Activated naive CD8-positive, alpha-beta T cell treated with anti-CD3 and anti-CD28 coated beads for 36 hours (primary cell): ENCODE measurements around the gene PI4KB. TPM values are rescaled to one million over a fixed set of nuclear protein-coding genes. Genes with fewer than 3 reads are reported as not detected.
A peak's percentile ranks its signal among the peaks of the same experiment; 100 is the strongest.

Experiments used
- DNase-seq: peaks from one replicate; pipeline ENCODE4 v3.0.0; 2021
- H3K27ac Mint-ChIP-seq: one replicate; pipeline ENCODE4 v1.8.0; 2022; ENCODE audit warnings: mild to moderate bottlenecking, moderate library complexity, mixed read lengths
- H3K27me3 Mint-ChIP-seq: one replicate; pipeline ENCODE4 v1.8.0; 2022; ENCODE audit warnings: mild to moderate bottlenecking, mixed read lengths
- H3K36me3 Mint-ChIP-seq: one replicate; pipeline ENCODE4 v1.8.0; 2021; ENCODE audit warnings: mild to moderate bottlenecking, mixed read lengths
- H3K4me1 Mint-ChIP-seq: one replicate; pipeline ENCODE4 v1.8.0; 2021; ENCODE audit warnings: mixed read lengths
- H3K4me3 Mint-ChIP-seq: one replicate; pipeline ENCODE4 v1.8.0; 2022; ENCODE audit warnings: mild to moderate bottlenecking, moderate library complexity, mixed read lengths
- H3K9me3 Mint-ChIP-seq: one replicate; pipeline ENCODE4 v1.8.0; 2022; ENCODE audit warnings: mixed read lengths
- total RNA-seq, 2 experiments: library from RNA; stranded (reverse); gene quantifications; one replicate each; pipeline ENCODE4 v1.2.3, GENCODE V29; 2021

Gene PI4KB
- total RNA-seq, 2 experiments from 2014 or later, result 46.4 to 49.4 TPM

GRCh38 chr1:151246786-151247185, 80.4 kb downstream of the PI4KB start:
- H3K4me1 Mint-ChIP-seq, result peaks cover 2% of the 10 kb centered on the region
- H3K27ac Mint-ChIP-seq, result no peak overlapping the region
- H3K36me3 Mint-ChIP-seq, result peaks cover 32% of the 10 kb centered on the region
- no peak overlapping the region for H3K4me3 Mint-ChIP-seq
- H3K9me3 Mint-ChIP-seq, result no peaks in the 10 kb centered on the region
- no peak for DNase-seq
- H3K27me3 Mint-ChIP-seq, result no peaks in the 10 kb centered on the region

- H3K4me1 Mint-ChIP-seq, result no peaks in the 10 kb centered on the region
- peaks cover 31% of the 10 kb centered on the region for H3K36me3 Mint-ChIP-seq
- H3K4me3 Mint-ChIP-seq, result no peak overlapping the region
- H3K9me3 Mint-ChIP-seq, result no peaks in the 10 kb centered on the region
- H3K27me3 Mint-ChIP-seq, result no peaks in the 10 kb centered on the region
- DNase-seq, result no peak
- peak overlapping the region; percentile 54 for H3K27ac Mint-ChIP-seq
These were observed 83.5 kb downstream of the PI4KB start for GRCh38 chr1:151243683-151244216.

GRCh38 chr1:151242442-151242841, 84.8 kb downstream of the PI4KB start:
- H3K27me3 Mint-ChIP-seq, result no peaks in the 10 kb centered on the region
- peaks cover 28% of the 10 kb centered on the region for H3K36me3 Mint-ChIP-seq
- peaks cover 2% of the 10 kb centered on the region for H3K4me1 Mint-ChIP-seq
- H3K4me3 Mint-ChIP-seq, result no peak overlapping the region
- no peak for DNase-seq
- no peaks in the 10 kb centered on the region for H3K9me3 Mint-ChIP-seq
- peak overlapping the region; percentile 34 for H3K27ac Mint-ChIP-seq

Other genes with a start within 250 kb of the PI4KB start
- 1 to 10 TPM; 1.4 to 4.1 TPM for gene SEMA6C, start 180.8 kb downstream of the PI4KB start, total RNA-seq
- gene TNFAIP8L2, start 170.8 kb downstream of the PI4KB start, total RNA-seq, result 10 to 100 TPM; 22.2 to 22.3 TPM
- gene LYSMD1, start 161.5 kb downstream of the PI4KB start, total RNA-seq, result 1 to 10 TPM; 3.5 TPM
- gene SCNM1, start 161.3 kb downstream of the PI4KB start, total RNA-seq, result 10 to 100 TPM; 80.9 to 81.9 TPM
- gene TMOD4, start 151.4 kb downstream of the PI4KB start, total RNA-seq, result 1 to 10 TPM; 2.3 to 2.5 TPM
- 10 to 100 TPM; 66.4 to 79.1 TPM for gene VPS72, start 137.2 kb downstream of the PI4KB start, total RNA-seq
- 10 to 100 TPM; 70.0 to 72.3 TPM for gene PIP5K1A, start 128.9 kb downstream of the PI4KB start, total RNA-seq
- gene PSMD4, start 72.7 kb downstream of the PI4KB start, total RNA-seq, result 100 to 1,000 TPM; 217 to 249 TPM
- 10 to 100 TPM; 27.0 to 29.9 TPM for gene ZNF687, start 45.1 kb downstream of the PI4KB start, total RNA-seq
- gene RFX5, start 19.8 kb upstream of the PI4KB start, total RNA-seq, result 10 to 100 TPM; 55.2 to 58.6 TPM
- gene SELENBP1, start 45.3 kb upstream of the PI4KB start, total RNA-seq, result not detected
- gene PSMB4, start 72.2 kb upstream of the PI4KB start, total RNA-seq, result 100 to 1,000 TPM; 413 to 425 TPM
- 10 to 100 TPM; 52.1 to 63.1 TPM for gene POGZ, start 132.1 kb upstream of the PI4KB start, total RNA-seq
- gene CGN, start 184.0 kb upstream of the PI4KB start, total RNA-seq, result 1 to 10 TPM; 1.3 to 2.0 TPM
- gene TUFT1, start 212.9 kb upstream of the PI4KB start, total RNA-seq, result 1 to 10 TPM; 2.3 to 2.9 TPM